IPS-20b (cell line): ENCODE data around the gene ACTA2.

Experiments used
- H3K27ac ChIP-seq: one replicate; pipeline ENCODE4 v1.5.1; 2013; ENCODE audit warnings: low read length
- H3K27me3 ChIP-seq: 2 replicates; pipeline ENCODE4 v1.6.1; 2013; ENCODE audit warnings: mild to moderate bottlenecking, low read length, inconsistent platforms; ENCODE audit not compliant: insufficient read depth
- H3K36me3 ChIP-seq: 2 replicates; pipeline ENCODE4 v1.6.1; 2013; ENCODE audit warnings: low read depth, mild to moderate bottlenecking, inconsistent platforms, low read length, moderate library complexity; ENCODE audit not compliant: insufficient read depth
- H3K4me1 ChIP-seq: 2 replicates; pipeline ENCODE4 v1.6.1; 2013; ENCODE audit warnings: mild to moderate bottlenecking, control low read depth, inconsistent platforms, low read length, moderate library complexity; ENCODE audit not compliant: insufficient read depth
- H3K4me3 ChIP-seq: 2 replicates; pipeline ENCODE4 v1.5.1; 2013; ENCODE audit warnings: mild to moderate bottlenecking, low read length, inconsistent platforms
- H3K9ac ChIP-seq: 2 replicates; pipeline ENCODE4 v1.6.1; 2013; ENCODE audit warnings: low read depth, mild to moderate bottlenecking, inconsistent platforms, low read length, moderate library complexity
- H3K9me3 ChIP-seq: 2 replicates; pipeline ENCODE4 v1.6.1; 2013; ENCODE audit warnings: mild to moderate bottlenecking, low read depth, low read length, inconsistent platforms; ENCODE audit not compliant: insufficient read depth

ACTA2 gene

GRCh38 chr10:88964869-88965415 is 12.4 kb upstream of the ACTA2 start:
- no peaks in the 10 kb centered on the region for H3K4me1 ChIP-seq
- H3K36me3 ChIP-seq = no peaks in the 10 kb centered on the region
- H3K9me3 ChIP-seq = no peaks in the 10 kb centered on the region
- H3K27ac ChIP-seq = no peak overlapping the region
- no peak overlapping the region for H3K4me3 ChIP-seq
- H3K27me3 ChIP-seq = no peaks in the 10 kb centered on the region
- H3K9ac ChIP-seq = no peak overlapping the region

DNA sequence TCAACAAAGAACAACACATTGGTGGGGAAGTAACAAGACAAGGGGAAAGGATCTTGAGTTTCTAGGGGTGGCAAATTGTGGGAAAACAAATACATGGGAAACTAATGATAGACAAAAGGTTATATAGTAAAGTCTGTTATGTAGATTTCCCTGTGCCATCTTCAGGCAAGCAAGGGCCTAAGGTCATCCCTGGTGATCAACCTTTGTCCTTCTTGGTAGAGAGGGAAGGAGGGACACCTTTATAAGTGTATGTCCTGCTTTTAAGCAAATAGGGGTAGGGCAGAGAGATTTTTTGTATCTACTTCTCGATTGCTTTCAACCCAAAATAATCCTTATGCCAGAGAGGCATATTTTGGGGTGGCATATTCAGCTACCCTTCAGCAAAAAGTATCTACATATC is 11.8 kb upstream of the ACTA2 start:
- H3K9me3 ChIP-seq = no peaks in the 10 kb centered on the region
- H3K27me3 ChIP-seq = no peaks in the 10 kb centered on the region
- no peaks in the 10 kb centered on the region for H3K4me1 ChIP-seq
- no peak overlapping the region for H3K4me3 ChIP-seq
- H3K27ac ChIP-seq = no peak overlapping the region
- H3K36me3 ChIP-seq = no peaks in the 10 kb centered on the region
- H3K9ac ChIP-seq = no peak overlapping the region

DNA sequence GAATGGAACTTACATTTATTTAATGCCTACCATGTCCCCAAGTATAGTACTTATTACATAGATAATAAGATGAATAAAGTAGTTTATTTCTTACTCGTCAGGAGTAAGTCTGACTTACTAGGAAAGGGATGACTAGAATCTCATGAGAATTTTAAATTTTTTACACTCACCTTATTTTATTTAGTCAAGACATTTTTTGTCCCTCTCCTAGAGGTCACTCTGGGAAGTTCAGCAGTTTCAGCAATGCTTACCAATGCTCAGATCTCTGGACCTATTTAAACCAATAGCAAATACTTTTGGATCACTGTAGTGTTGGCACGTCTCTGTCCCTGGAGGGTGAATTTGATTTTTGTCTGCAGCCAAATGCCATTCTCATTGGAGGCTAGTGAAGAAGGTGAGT is 10.7 kb upstream of the ACTA2 start:
- Histone ChIP-seq H3K9ac (no peak overlapping the region), H3K27me3 (no peaks in the 10 kb centered on the region), H3K9me3 (no peaks in the 10 kb centered on the region), H3K36me3 (no peaks in the 10 kb centered on the region), H3K4me3 (no peak overlapping the region), H3K27ac (no peak overlapping the region), H3K4me1 (no peaks in the 10 kb centered on the region)

- Histone ChIP-seq H3K9ac (no peak overlapping the region), H3K9me3 (no peaks in the 10 kb centered on the region), H3K27ac (no peak overlapping the region), H3K4me3 (no peak overlapping the region), H3K4me1 (no peaks in the 10 kb centered on the region), H3K27me3 (no peaks in the 10 kb centered on the region), H3K36me3 (no peaks in the 10 kb centered on the region)
These were observed 9.8 kb upstream of the ACTA2 start for GRCh38 chr10:88962336-88962735.

DNA sequence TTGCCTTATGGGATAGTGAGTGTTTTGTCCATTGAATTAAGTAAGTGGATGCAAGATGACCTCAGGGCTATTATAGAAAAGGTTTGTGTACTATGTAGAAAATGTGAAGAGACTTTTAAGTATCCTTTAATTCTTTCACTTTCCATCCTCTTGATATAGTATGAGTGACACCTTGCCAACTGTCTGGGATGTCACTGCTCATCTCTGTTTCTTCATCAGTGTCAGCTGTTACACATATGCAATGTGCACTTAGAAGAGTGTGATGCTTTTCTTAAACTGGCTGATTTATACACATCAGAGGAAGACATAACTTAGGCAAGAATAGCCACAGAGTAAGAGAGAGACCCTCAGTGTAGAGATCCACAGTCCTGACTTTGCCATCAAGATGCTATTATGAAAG is 8.7 kb upstream of the ACTA2 start:
- Histone ChIP-seq H3K27me3 (no peaks in the 10 kb centered on the region), H3K4me3 (no peak overlapping the region), H3K4me1 (no peaks in the 10 kb centered on the region), H3K9me3 (no peaks in the 10 kb centered on the region), H3K36me3 (no peaks in the 10 kb centered on the region), H3K27ac (no peak overlapping the region), H3K9ac (no peak overlapping the region)

GRCh38 chr10:88960802-88961201 is 8.2 kb upstream of the ACTA2 start:
- no peak overlapping the region for H3K27ac ChIP-seq
- H3K27me3 ChIP-seq = no peaks in the 10 kb centered on the region
- H3K9me3 ChIP-seq = no peaks in the 10 kb centered on the region
- no peak overlapping the region for H3K4me3 ChIP-seq
- H3K4me1 ChIP-seq = no peaks in the 10 kb centered on the region
- no peaks in the 10 kb centered on the region for H3K36me3 ChIP-seq
- H3K9ac ChIP-seq = no peak overlapping the region

GRCh38 chr10:88958721-88959120 is 6.1 kb upstream of the ACTA2 start:
- Histone ChIP-seq H3K27ac (no peak overlapping the region), H3K36me3 (no peaks in the 10 kb centered on the region), H3K27me3 (no peaks in the 10 kb centered on the region), H3K9ac (no peak overlapping the region), H3K9me3 (no peaks in the 10 kb centered on the region), H3K4me1 (no peaks in the 10 kb centered on the region), H3K4me3 (no peak overlapping the region)

DNA sequence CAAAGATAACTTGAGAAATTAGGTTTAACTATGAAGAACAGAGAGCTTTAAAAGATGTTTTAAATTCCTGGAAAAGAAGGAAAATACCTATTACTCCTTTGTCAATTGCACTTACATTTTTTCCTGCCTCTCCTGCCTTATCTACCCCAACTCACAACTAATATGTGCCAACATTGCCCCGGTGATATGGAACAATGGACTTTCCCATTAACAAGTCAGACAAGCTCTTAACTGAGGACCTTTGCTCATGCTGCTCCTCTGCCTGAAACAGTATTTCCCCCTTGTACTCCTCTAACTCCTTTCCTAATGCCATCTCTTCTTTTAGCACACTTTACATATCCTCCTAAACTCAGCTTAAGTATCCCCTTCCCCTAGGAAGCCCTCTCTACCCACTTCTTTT is 4.8 kb upstream of the ACTA2 start:
- no peak overlapping the region for H3K9ac ChIP-seq
- no peak overlapping the region for H3K4me3 ChIP-seq
- no peaks in the 10 kb centered on the region for H3K4me1 ChIP-seq
- no peaks in the 10 kb centered on the region for H3K27me3 ChIP-seq
- H3K36me3 ChIP-seq = no peaks in the 10 kb centered on the region
- H3K27ac ChIP-seq = no peak overlapping the region
- no peaks in the 10 kb centered on the region for H3K9me3 ChIP-seq

- Histone ChIP-seq H3K9me3 (no peaks in the 10 kb centered on the region), H3K9ac (no peak overlapping the region), H3K4me3 (no peak overlapping the region), H3K27me3 (no peaks in the 10 kb centered on the region), H3K27ac (no peak overlapping the region), H3K4me1 (peaks cover 11% of the 10 kb centered on the region; the same call in 1 of the 2 replicates), H3K36me3 (no peaks in the 10 kb centered on the region)
These were observed 2.0 kb upstream of the ACTA2 start for GRCh38 chr10:88954458-88955083.

DNA sequence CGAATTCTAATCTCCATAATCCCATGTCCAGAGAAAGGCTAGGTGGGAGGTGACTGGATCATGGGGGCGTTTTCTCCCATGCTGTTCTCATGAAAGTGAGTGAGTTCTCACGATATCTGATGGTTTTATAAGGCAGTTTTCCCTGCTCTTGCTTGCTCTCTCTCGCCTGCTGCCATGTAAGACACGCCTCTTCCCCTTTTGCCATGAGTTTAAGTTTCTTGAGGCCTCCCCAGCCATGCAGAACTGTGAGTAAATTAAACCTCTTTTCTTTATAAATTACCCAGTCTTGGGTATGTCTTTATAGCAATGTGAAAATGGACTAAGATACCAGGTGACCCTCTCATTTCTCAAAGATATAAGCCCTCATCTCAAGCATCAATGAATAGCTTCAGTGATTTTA is 1.1 kb upstream of the ACTA2 start:
- no peaks in the 10 kb centered on the region for H3K36me3 ChIP-seq

DNA sequence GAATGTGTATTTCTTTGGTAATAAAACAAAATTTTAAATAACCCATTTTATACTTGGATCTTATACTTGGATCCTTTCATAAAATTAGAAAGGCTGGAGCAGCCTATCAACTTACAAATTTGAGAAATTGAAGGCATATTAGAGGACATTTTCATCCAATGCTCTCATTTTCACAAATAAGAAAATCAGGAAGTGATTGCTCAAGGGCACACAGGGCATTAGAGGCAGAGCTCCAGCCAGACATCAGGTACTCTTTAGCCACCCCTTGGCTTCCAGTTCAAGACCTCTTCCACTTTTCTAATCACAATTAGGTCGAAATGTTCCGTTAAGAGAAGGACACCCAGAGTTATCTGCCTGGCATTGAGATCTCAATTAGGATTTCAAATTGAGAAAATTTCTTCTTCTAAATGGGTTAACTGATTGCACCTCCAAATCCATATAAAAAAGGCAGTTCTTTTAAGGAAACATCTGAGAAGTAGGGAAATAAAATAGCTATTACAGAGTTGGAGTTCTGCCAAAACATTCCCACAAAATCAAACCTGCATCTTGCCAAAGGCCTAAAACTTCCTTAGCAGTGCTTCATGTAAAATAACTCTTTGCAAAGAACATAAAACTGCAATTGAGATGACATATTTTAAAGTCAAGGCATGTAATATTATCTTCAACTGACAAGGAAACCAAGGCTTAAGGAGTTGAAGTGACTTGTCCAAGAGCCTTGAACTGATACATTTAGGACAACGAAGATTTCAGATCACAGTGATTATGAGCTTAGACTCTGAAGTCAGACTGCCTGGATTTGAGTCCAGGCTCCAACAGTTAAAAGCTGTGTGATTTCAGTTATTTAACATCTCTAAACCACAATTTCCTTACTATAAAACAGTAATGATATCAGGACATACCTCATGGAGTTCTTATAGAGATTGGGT is 2.4 kb downstream of the ACTA2 start:
- no peaks in the 10 kb centered on the region for H3K27me3 ChIP-seq
- no peak overlapping the region for H3K9ac ChIP-seq
- H3K9me3 ChIP-seq = no peaks in the 10 kb centered on the region
- no peak overlapping the region for H3K4me3 ChIP-seq
- H3K4me1 ChIP-seq = peaks cover 11% of the 10 kb centered on the region; the same call in 1 of the 2 replicates
- H3K36me3 ChIP-seq = no peaks in the 10 kb centered on the region
- H3K27ac ChIP-seq = no peak overlapping the region

More for the DNA sequence above, 1.1 kb upstream of the ACTA2 start:
- H3K9ac ChIP-seq = no peak overlapping the region
- no peaks in the 10 kb centered on the region for H3K27me3 ChIP-seq
- no peak overlapping the region for H3K4me3 ChIP-seq
- H3K9me3 ChIP-seq = no peaks in the 10 kb centered on the region
- no peak overlapping the region for H3K27ac ChIP-seq
- H3K4me1 ChIP-seq = peaks cover 11% of the 10 kb centered on the region; the same call in 1 of the 2 replicates

DNA sequence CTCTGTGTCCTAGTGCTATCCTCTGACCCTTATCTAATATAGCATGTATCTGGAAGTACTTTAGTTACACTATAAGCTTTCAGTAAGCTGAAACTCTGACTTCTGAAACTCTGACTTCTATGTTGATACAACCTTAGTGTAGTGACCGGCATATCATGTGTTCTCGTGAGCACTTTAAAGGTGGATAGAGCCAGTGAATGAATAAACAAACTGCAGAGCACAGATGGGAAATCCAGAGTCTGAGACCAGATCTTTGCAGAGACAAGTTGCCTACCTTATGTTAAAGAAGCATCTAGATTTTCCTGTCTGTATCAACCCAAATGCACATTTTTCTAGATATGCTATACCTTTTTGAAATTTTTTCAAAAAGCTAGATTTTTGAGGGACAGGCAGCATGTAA is 3.5 kb downstream of the ACTA2 start:
- H3K4me1 ChIP-seq = peaks cover 11% of the 10 kb centered on the region; the same call in 1 of the 2 replicates

More for the DNA sequence above, 3.5 kb downstream of the ACTA2 start:
- no peaks in the 10 kb centered on the region for H3K27me3 ChIP-seq
- H3K27ac ChIP-seq = no peak overlapping the region
- H3K4me3 ChIP-seq = no peak overlapping the region
- H3K9me3 ChIP-seq = no peaks in the 10 kb centered on the region
- H3K9ac ChIP-seq = no peak overlapping the region
- H3K36me3 ChIP-seq = no peaks in the 10 kb centered on the region
